SK-N-MC (cell line): Measurements from ENCODE around the gene ZSCAN5C.

Experiments used
- DNase-seq: peaks from one replicate; pipeline ENCODE4 v3.0.0-alpha.2; 2011; ENCODE audit warnings: low read depth, low spot score
- H3K27ac ChIP-seq: fragments of 200-600 bp; sonication (generic); 2 replicates; pipeline ENCODE4 v1.5.1; 2016; ENCODE audit warnings: mixed run types
- H3K36me3 ChIP-seq: fragments of 200-600 bp; sonication (generic); 2 replicates; pipeline ENCODE4 v1.6.1; 2017; ENCODE audit warnings: antibody characterized with exemption, low read length, mixed read lengths; ENCODE audit not compliant: insufficient read depth
- H3K4me3 ChIP-seq: fragments of 200-600 bp; sonication (generic); 2 replicates; pipeline ENCODE4 v1.5.1; 2016
- H3K9ac ChIP-seq: fragments of 200-600 bp; sonication (generic); 2 replicates; pipeline ENCODE4 v1.8.0; 2017; ENCODE audit warnings: mixed run types, mixed read lengths; ENCODE audit not compliant: insufficient read length
- H3K9me3 ChIP-seq: fragments of 200-600 bp; sonication (generic); 2 replicates; pipeline ENCODE4 v1.6.1; 2017; ENCODE audit warnings: low read depth, mild to moderate bottlenecking, antibody characterized with exemption, low read length, moderate library complexity, mixed read lengths
- EZH2 ChIP-seq: fragments of 200-600 bp; sonication (generic); IDR thresholded peaks from one replicate; pipeline ENCODE4 v1.6.1; 2017; ENCODE audit warnings: antibody characterized with exemption
- FOXP2 ChIP-seq: optimal IDR thresholded peaks from 2 replicates; pipeline ENCODE3; 2011; ENCODE audit warnings: mild to moderate bottlenecking, moderate library complexity; ENCODE audit not compliant: insufficient read depth; ENCODE audit errors: extremely low read length, control extremely low read depth
- POLR2AphosphoS5 ChIP-seq: IDR thresholded peaks from 2 replicates; pipeline ENCODE4 v1.6.1; 2012; ENCODE audit warnings: mild to moderate bottlenecking, low read depth, low read length, borderline replicate concordance

ZSCAN5C gene

GRCh38 chr19:56201973-56202372 is at the start of gene ZSCAN5C:
Gene ZSCAN5C (plus strand): TSS chr19:56202273. CDS start chr19:56205914, 3,641 bp downstream.
- no peak for DNase-seq
- no peak within 1 kb of the TSS for H3K4me3 ChIP-seq
- H3K36me3 ChIP-seq, result no peaks in the 10 kb centered on the region
- no peak within 1 kb of the TSS for H3K27ac ChIP-seq
- H3K9ac ChIP-seq, result no peak within 1 kb of the TSS
- TF ChIP-seq FOXP2 (no peak), POLR2AphosphoS5 (no peak), EZH2 (no peak)
- no peaks in the 10 kb centered on the region for H3K9me3 ChIP-seq

- Histone ChIP-seq H3K4me3 (no peak overlapping the region), H3K27ac (no peak overlapping the region), H3K36me3 (peaks cover 13% of the 10 kb centered on the region; the same call in 1 of the 2 replicates), H3K9ac (no peak overlapping the region), H3K9me3 (no peaks in the 10 kb centered on the region)
- no peak for TF ChIP-seq FOXP2
- no peak for TF ChIP-seq EZH2
- no peak for TF ChIP-seq POLR2AphosphoS5
- DNase-seq, result no peak
Measured at GRCh38 chr19:56152644-56153043, 49.4 kb upstream of the ZSCAN5C start.

- Histone ChIP-seq H3K36me3 (peaks cover 9% of the 10 kb centered on the region; the same call in 1 of the 2 replicates), H3K4me3 (no peak overlapping the region), H3K27ac (peak overlapping the region; percentile 36; the same call in 1 of the 2 replicates), H3K9ac (no peak overlapping the region), H3K9me3 (no peaks in the 10 kb centered on the region)
- no peak for DNase-seq
- TF ChIP-seq FOXP2, result no peak
- TF ChIP-seq POLR2AphosphoS5, result no peak
- no peak for TF ChIP-seq EZH2
Measured at GRCh38 chr19:56153507-56153906, 48.6 kb upstream of the ZSCAN5C start.

GRCh38 chr19:56155124-56155687 is 46.9 kb upstream of the ZSCAN5C start:
- Histone ChIP-seq H3K9me3 (no peaks in the 10 kb centered on the region), H3K36me3 (peaks cover 16% of the 10 kb centered on the region; the same call in 1 of the 2 replicates), H3K9ac (no peak overlapping the region), H3K4me3 (no peak overlapping the region), H3K27ac (no peak overlapping the region)
- no peak for DNase-seq
- TF ChIP-seq EZH2 (no peak), FOXP2 (no peak), POLR2AphosphoS5 (no peak)

- no peak overlapping the region for H3K27ac ChIP-seq
- H3K9ac ChIP-seq, result no peak overlapping the region
- TF ChIP-seq FOXP2 (no peak), POLR2AphosphoS5 (no peak), EZH2 (no peak)
- no peaks in the 10 kb centered on the region for H3K9me3 ChIP-seq
- no peak for DNase-seq
- peaks cover 16% of the 10 kb centered on the region; the same call in 1 of the 2 replicates for H3K36me3 ChIP-seq
- H3K4me3 ChIP-seq, result no peak overlapping the region
Measured at GRCh38 chr19:56156768-56157167, 45.3 kb upstream of the ZSCAN5C start.

- H3K36me3 ChIP-seq, result peaks cover 16% of the 10 kb centered on the region; the same call in 1 of the 2 replicates
Measured at GRCh38 chr19:56158170-56158757, 43.8 kb upstream of the ZSCAN5C start.

GRCh38 chr19:56159009-56159559 is 43.0 kb upstream of the ZSCAN5C start:
- Histone ChIP-seq H3K4me3 (no peak overlapping the region), H3K9me3 (no peaks in the 10 kb centered on the region), H3K9ac (no peak overlapping the region), H3K36me3 (peaks cover 16% of the 10 kb centered on the region; the same call in 1 of the 2 replicates), H3K27ac (no peak overlapping the region)
- DNase-seq, result no peak
- TF ChIP-seq EZH2 (no peak), POLR2AphosphoS5 (no peak), FOXP2 (no peak)

More at GRCh38 chr19:56158170-56158757, 43.8 kb upstream of the ZSCAN5C start:
- Histone ChIP-seq H3K9me3 (no peaks in the 10 kb centered on the region), H3K4me3 (no peak overlapping the region), H3K27ac (no peak overlapping the region), H3K9ac (no peak overlapping the region)
- no peak for DNase-seq
- no peak for TF ChIP-seq FOXP2
- TF ChIP-seq POLR2AphosphoS5, result no peak
- TF ChIP-seq EZH2, result no peak

GRCh38 chr19:56159622-56160271 is 42.3 kb upstream of the ZSCAN5C start:
- Histone ChIP-seq H3K9ac (no peak overlapping the region), H3K4me3 (no peak overlapping the region), H3K9me3 (no peaks in the 10 kb centered on the region), H3K27ac (no peak overlapping the region), H3K36me3 (peaks cover 16% of the 10 kb centered on the region; the same call in 1 of the 2 replicates)
- TF ChIP-seq POLR2AphosphoS5, result no peak
- TF ChIP-seq FOXP2, result no peak
- TF ChIP-seq EZH2, result no peak
- DNase-seq, result no peak
